Breast epithelium (tissue), 3 donors: Measurements from ENCODE around the gene SEM1.

ENCODE experiments used
- CTCF ChIP-seq, 3 donors: fragments of 450-650 bp; IDR thresholded peaks; one replicate each; pipeline ENCODE4 v1.5.1; 2016 to 2017; ENCODE audit warnings: antibody characterized with exemption in 3 of 3, mild to moderate bottlenecking in 3 of 3, moderate library complexity in 3 of 3
- POLR2A ChIP-seq: fragments of 450-650 bp; IDR thresholded peaks from one replicate; pipeline ENCODE4 v1.6.1; 2016; ENCODE audit warnings: antibody characterized with exemption, mild to moderate bottlenecking, moderate library complexity

- no peak for TF ChIP-seq CTCF (IDR thresholded peaks at IDR 0.05)
- TF ChIP-seq POLR2A: no peak
Observed at GRCh38 chr7:96655956-96656355, 53.7 kb downstream of the SEM1 start.
